Measurements from ENCODE around the gene KSR1.

The KSR1 gene

DNA sequence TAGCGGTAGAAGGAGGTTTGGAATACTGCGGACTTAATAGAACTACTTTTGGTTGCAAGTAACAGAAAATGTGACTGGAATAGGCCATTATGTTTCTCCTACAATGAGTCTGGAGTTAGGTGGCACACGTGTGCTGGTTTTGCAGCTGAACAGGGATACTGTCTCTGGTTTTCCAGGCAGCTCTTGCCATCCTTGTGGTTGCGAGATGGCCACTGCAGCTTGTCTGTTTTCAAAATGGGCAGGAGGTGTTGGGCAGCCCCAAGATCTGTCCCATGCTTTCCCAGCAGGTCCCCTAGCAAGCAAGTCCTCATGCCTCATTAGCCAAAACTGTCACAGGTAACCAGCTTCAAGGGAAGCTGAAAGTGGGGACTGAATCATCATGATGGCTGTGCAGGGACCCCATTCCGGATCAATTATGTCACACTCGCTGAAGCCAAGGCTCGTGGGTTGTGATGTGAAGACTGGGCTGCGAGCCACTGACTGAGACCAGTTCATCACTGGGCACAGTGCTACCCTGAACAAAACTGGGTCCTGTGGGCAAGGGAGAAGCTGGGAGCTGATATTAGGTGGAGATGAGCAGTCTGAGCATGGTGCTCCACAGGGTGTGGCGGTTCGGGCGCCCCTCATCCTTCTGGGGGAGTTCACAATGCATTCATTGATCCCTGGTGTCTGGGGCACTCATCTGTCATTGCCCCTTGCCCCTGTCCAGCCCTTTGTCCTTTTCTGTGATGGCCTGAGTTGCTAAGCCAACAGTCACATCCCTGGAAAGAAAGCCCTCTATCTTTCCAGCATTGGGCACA lies 82.1 kb downstream of the KSR1 start:
- DNase-seq: no peak

DNA sequence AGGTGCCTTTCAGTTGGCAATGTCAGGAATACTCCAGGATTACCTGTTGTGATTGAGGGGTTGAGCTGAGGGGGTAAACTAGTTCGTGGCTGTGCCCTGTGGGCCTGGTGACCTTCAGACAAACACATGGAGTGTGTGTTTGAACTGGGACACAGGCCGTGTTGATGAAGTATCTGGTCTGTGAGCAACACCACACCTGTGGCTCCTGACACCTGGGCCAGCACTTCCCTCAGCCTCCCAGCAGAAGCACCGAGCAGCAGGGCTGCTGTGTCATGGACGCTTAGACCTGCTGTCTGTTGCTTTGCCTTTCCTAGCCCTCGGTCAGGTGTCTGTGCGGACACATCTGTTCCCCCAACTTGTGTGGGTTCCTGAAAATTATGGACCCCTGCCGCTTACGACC lies 82.9 kb downstream of the KSR1 start:
- DNase-seq: no peak

- DNase-seq: no peak
Measured at GRCh38 chr17:27539794-27540317, 83.6 kb downstream of the KSR1 start.

- no peak for DNase-seq
Measured at GRCh38 chr17:27540318-27541101, 84.3 kb downstream of the KSR1 start.

- no peak for DNase-seq
Measured at GRCh38 chr17:27541301-27542023, 85.2 kb downstream of the KSR1 start.

DNA sequence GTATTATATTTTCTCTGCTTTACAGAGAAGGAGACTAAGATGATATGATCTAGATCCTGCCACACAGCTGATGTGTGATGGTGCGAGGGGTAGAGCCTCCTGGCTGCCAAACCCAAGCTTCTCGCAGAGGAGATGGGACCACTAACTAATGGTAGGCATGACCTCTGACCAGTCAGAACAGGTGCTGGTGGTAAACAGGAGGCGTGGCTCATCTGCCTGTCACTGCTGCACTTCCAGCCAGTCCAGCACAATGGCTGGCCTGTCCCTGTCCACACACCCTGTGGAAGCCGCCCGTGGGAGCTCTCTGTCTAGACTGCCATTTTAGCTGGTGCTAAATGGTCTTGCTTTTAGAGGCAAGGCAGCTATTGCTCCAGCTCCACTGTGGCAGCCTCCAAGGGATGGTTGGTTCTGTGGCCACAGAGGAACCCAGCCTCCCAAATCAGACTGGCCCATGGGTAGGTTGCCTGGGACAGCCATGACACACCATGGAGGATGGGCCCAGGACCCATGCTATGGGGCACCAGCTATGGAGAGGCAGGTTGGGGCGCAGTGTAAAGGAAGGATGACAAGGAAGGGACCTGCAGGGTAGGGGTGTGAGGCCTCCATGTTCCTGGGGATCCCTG lies 86.7 kb downstream of the KSR1 start:
- no peak for DNase-seq

- no peak for DNase-seq
Measured at GRCh38 chr17:27543464-27543856, 87.2 kb downstream of the KSR1 start.

DNA sequence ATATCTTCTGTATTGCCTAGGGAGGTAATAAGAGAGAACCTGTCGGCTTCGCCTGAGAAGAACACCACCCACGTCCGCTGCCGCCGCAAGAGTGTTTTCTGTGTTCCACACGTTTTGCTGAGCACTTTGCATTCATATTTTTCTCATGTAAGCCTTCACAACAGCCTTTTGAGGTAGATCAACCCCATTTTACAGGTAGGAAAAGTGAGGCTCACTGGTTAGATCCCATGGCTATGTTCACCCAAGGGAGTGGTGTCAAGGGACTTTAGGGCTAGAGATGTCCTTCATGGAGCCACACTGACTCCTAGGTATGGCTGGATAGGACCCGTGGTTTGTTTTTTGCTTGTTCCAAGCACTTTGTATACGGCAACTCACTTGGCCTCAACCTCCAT lies 87.7 kb downstream of the KSR1 start:
- no peak for DNase-seq

- no peak for DNase-seq
Measured at GRCh38 chr17:27544350-27545131, 88.3 kb downstream of the KSR1 start.

GRCh38 chr17:27545562-27546229 lies 89.4 kb downstream of the KSR1 start:
- DNase-seq: no peak

DNA sequence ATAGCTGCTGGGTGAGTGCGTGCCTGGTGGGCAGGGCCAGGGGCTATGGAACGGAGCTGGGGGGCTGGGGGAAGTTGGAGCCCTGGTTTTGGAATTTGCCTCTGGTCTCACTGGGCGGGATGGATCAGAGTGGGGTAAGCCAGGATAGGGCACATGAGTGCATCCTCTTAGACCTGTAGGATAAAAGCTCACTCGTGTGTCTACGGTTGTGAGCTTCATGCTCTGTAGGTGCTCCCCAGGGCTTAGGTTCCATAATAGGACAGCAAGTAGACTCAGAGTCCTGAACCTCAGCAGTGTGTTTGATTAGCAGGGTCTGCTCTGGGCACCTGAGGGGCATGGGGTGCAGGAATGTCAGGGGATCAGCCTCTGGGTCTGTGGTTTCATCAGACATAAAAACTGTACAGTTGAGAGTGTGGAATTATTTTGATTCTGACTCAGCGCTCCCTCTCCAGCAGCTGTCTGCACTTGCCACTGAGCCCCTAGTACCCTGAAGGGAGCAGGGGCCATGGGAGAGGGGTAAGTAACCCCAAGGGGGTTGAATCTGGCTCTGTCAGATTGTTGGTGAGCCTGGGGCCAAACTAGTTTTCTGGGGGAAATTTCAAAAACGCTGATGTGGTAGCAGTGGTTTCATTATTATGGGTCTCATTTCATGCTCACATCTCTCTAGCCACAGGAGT lies 90.5 kb downstream of the KSR1 start:
- DNase-seq: no peak

DNA sequence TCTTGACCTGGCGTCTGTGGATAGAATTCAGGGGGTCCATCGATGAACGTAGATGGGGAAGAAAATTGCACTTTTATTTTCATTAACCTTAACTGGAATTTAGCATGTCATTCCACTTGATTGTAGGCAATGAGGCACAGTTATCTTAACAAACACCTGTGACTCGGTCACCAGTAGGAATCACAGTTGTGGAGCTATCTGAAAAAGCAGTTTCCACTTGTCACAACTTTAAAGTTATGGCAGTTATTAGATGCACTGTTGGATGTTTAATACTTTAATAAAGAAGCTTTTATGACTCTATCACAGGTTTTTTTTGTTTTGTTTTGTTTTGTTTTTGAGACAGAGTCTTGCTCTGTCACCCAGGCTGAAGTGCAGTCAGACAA lies 91.0 kb downstream of the KSR1 start:
- DNase-seq: no peak

DNA sequence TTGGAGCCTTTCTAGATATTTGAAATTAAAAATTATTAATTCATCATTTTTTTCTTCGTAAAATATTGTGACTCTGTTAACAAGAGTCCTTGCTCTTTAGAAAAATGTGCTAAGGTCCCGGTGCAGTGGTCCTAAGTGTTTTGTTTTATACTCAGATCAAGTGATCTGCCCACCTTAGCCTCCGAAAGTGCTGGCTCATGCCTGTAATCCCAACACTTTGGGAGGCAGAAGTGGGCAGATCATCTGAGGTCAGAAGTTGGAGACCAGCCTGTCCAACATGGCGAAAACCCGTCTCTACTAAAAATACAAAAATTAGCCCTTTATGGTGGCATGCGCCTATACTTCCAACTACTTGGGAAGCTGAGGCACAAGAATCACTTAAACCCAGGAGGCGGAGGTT lies 92.1 kb downstream of the KSR1 start:
- no peak for DNase-seq

GRCh38 chr17:27549251-27549893 lies 93.1 kb downstream of the KSR1 start:
- DNase-seq: no peak

DNA sequence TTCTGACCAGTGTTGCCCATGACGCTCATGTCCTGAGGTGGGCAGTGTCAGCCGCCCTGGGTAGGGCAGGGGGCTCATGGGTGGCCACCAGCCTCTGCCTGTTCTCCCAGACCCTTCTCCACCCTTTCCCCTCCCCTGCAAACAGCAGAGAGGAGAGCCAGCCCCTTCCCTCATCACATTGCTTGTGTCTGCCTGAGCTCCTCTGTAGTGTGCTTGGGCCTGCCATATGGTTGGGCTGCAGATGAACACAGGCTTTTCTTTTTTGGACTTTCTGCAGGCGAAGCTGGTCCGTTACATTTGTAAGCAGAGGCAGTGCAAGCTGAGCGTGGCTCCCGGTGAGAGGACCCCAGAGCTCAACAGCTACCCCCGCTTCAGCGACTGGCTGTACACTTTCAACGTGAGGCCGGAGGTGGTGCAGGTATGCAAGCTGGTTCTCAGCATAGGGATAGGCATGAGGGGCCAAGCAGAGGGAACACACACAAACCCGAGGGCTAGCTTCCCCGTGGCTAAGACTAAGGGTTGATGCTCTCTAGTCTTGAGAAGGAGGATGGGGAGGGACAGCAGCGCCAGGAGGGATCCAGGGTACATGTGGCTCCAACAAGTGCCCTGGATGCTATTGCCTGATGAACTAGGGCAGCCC lies 94.2 kb downstream of the KSR1 start:
- DNase-seq: no peak

GRCh38 chr17:27550974-27551505 lies 94.8 kb downstream of the KSR1 start:
- DNase-seq: no peak

- DNase-seq: no peak
Measured at GRCh38 chr17:27551701-27552248, 95.5 kb downstream of the KSR1 start.

GRCh38 chr17:27552276-27552732 lies 96.1 kb downstream of the KSR1 start:
- no peak for DNase-seq

GRCh38 chr17:27553019-27553511 lies 96.8 kb downstream of the KSR1 start:
- DNase-seq: no peak

Data from central memory CD4-positive, alpha-beta T cell (primary cell).